T follicular helper cell (primary cell): ENCODE measurements around the gene SMIM20.

Source experiments
- DNase-seq: peaks from one replicate; pipeline ENCODE4 v3.0.0-alpha.2; 2020; ENCODE audit warnings: low read depth

SMIM20 gene

GRCh38 chr4:25955705-25956104, 41.7 kb downstream of the SMIM20 start:
- no peak for DNase-seq

DNA sequence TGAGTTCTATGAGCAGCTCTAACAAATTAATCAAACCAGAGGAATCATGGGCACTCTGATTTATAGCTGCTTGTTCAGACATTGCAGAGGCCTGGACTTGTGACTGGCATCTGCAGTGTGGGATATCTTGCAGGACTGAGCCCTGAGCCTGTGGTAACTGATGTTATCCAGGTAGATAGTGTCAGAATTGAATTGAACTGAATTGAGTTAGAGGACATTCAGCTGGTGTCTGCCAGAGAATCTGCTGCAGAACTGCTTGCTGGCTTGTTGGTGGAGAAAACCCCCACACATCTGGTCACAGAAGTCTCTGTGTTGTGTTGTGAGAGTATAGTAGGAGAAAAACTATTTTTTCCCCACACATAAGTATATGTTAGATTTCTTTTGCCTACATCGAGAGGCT, 42.2 kb downstream of the SMIM20 start:
- DNase-seq, result no peak

- DNase-seq, result no peak
These were observed 44.1 kb downstream of the SMIM20 start for GRCh38 chr4:25958110-25958509.

DNA sequence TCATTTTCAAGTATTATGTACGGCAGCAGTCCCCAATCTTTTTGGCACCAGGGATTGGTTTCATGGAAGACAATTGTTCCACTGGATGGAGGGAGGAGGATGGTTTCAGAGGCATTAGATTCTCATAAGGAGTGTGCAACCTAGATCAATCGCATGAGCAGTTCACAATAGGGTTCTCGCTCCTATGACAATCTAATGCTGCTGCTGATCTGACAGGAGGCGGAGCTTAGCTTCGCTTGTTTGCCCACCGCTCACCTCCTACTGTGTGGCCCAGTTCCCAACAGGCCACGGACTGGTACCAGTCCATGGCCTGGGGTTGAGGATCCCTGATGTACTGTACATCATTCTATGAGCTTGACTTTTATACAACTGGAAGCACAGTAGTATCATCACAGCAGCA, 48.4 kb downstream of the SMIM20 start:
- no peak for DNase-seq

GRCh38 chr4:25965629-25966028, 51.6 kb downstream of the SMIM20 start:
- DNase-seq, result no peak

DNA sequence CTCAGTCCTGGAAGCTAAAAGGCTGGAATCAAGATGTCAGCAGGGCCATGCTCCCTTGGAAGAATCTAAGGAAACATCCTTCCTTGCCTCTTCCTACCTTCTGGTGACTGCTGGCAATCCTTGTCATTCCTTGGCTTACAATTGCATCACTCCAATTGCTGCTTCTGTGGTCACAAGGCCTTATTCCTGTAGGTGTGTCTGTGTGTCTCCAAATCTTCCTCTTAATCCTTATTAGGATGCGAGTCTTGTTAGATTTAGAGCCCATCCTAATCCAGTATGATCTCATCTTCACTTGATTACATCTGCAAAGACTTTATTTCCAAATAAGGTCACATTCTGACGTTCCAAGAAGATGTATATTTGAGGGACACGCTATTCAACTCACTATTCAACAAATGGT, 52.2 kb downstream of the SMIM20 start:
- DNase-seq, result no peak

- DNase-seq, result no peak
These were observed 55.5 kb downstream of the SMIM20 start for GRCh38 chr4:25969374-25970155.

GRCh38 chr4:25970226-25970675, 56.2 kb downstream of the SMIM20 start:
- DNase-seq, result no peak

GRCh38 chr4:25970691-25971432, 56.8 kb downstream of the SMIM20 start:
- no peak for DNase-seq

DNA sequence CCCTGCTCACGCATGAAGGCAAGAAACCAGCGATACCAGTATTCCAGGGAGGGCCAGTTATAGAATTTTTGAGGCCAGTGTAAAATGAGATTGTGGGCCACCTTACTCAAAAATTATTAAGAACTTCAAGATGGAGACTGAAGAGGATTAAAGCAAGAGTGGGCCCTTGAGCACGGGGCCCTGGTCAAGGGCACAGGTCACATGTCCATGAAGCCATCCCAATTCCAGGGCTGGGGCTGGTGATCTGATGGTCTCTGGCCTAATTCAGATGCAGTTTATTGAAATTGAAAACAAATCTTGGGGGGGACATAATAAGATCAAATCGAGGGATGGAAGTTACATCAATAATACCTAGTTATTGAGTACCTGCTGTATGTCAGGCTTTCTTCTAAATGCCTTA, 58.3 kb downstream of the SMIM20 start:
- no peak for DNase-seq

DNA sequence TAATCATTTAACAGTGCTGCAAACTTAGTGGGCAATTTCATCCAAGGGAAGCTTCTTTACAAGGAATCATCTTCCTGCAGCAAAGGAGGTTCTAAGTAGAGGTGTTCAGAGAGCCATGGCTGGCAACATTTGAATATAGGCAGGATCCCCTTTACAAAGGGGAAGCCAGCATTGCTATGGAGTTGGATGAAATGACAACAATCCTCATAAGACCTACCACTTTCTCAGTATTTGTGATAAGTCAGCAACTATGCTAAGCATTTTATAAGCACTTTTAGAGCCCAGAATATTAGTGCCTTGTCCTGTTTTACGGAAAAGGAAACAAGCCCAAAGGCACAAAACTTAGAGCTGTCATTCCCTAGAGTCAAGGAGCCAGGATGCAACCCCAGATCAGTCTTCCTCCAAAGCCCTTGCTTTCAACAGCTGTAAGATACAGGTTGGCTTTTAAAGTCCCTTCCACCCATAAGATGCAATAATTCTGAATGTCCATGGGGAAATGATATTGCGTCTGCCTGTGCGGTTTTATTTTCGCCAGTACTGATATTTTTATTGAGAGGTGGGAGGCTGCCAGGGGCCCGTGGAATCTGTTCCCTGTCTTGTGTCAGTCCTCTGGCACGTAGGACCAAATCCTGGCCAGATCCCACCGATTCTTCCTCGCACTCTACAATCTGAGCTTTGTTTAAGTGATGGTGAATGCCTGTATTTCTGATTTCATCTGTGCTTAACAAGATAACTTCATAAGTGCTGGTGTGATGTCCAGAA, 59.1 kb downstream of the SMIM20 start:
- no peak for DNase-seq

DNA sequence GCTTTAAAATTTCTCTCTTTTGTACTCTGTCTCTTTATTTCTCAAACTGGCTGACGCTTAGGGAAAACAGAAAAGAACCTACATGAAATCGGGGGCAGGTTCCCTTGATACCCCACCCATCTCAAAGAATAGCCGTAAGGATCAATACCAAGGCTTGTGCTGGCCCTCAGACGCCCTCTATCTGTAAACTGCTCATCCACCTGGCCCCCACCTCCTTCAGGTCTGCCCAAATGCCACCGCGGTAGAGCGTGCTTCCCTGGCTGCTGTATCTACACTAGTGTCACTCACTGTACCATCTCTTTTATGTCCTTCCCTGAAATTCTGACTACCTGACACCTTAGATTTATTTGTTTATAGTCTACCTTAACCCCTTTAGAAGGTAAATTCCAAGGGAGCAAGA, 62.8 kb downstream of the SMIM20 start:
- DNase-seq, result no peak

DNA sequence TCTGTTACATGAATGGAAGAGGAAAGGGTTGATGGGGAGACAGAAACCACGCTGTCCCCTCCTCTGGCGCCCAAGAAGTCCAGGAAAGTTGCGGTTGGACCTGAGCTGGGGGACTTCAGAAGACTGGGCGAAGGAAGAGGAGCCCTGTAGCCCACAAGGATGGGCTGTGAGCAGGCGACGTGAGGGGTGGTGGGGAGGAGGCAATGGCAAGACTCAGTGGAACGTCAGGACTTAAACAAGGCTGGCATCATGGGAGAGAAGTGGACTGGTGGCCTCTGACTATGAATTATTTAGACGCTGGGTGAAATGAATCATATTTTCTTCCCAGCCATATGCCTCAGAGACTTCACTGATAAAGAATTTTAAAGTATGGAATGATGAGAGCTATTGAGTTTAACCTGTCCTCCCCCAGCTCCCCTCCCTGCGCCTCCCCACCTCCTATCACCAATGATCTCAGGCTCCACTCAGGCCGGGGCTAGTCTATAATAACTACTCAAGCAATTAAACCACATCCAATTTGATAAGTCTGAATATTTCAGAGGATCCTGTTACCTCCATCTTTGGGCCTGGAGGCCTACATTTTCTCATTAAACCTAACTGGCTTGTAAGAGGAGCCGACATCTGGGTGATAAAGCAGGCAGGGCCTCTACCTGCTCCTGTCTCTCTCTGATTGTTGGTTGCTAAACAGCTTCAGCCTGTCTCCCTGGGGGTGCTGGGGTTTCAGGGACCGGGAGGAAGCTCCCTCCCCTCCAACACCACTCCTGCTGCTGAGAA, 63.6 kb downstream of the SMIM20 start:
- no peak for DNase-seq

DNA sequence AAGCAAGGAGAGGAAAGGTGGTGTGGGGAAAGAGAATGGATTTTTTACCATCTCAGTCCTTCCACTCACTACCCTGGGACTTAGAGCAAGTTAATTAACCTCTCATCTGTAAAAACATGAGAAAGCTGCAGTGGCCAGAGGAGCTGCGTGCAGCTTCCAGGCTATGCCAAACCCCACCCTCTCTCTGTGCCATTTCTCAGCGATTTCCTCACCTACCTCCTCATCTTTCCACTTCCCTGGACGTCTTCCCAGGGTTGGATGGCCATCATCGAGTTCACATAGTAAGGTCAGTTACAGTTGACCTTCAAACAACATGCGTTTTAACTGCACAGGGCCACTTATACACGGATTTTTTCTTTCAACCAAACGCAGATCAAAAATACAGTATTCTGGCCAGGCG, 64.3 kb downstream of the SMIM20 start:
- no peak for DNase-seq
